A549 (cell line): ENCODE data around the gene DHRS7B. TPM values are rescaled to one million over a fixed set of nuclear protein-coding genes. Genes with fewer than 3 reads are reported as not detected.
"Not testable (repeated sequence)": the region's sequence is repeated elsewhere in the genome, so short reads cannot be mapped to it uniquely, and the experiment has no call there.

Experiments
- ATAC-seq, 2 experiments: fragments of 200-7000 bp in 1 of 2; fragments of >200 bp in 1 of 2; cut with Nextera tagmentation in 1 of 2; cut with Tn5 transposase in 1 of 2; 3 replicates each; pipeline versions ENCODE4 v1.8.0 to v1.9.1; 2018 to 2020; ENCODE audit warnings: mild to moderate bottlenecking in 1 of 2, moderate library complexity in 1 of 2
- CTCF ChIA-PET: fragments of 300-600 bp; sonication (Branson Sonifier 250); formaldehyde crosslinking; extraction: SDS; loops from one replicate; lab custom pipeline; 2021; ENCODE audit warnings: antibody characterized with exemption, inconsistent platforms; lab: Yijun Ruan, JAX
- POLR2A ChIA-PET: fragments of 350-600 bp; formaldehyde crosslinking; extraction: SDS; loops from one replicate; lab custom pipeline; 2021; ENCODE audit warnings: antibody characterized with exemption, inconsistent platforms; lab: Yijun Ruan, JAX
- DNase-seq, 2 experiments: peaks; one replicate each; pipeline versions ENCODE4 v3.0.0 to v3.0.0-alpha.2; 2011 to 2016; ENCODE audit warnings: low read depth in 1 of 2, low spot score in 1 of 2
- FAIRE-seq: peaks from 2 replicates; lab custom pipeline; 2011; peaks lifted over from hg19 to GRCh38; lab: Jason Lieb, UNC
- H3K27ac ChIP-seq, 2 experiments: fragments of >200 bp; sonication (Bioruptor Twin); formaldehyde crosslinking; 3 replicates each; pipeline ENCODE4 v1.5.1; 2016 to 2017
- H3K4me1 ChIP-seq: fragments of >200 bp; sonication (Bioruptor Twin); formaldehyde crosslinking; 3 replicates; pipeline ENCODE4 v1.6.1; 2016
- H3K4me2 ChIP-seq: fragments of >200 bp; sonication (Bioruptor Twin); formaldehyde crosslinking; 3 replicates; pipeline ENCODE4 v1.6.1; 2016
- H3K4me3 ChIP-seq: fragments of >200 bp; sonication (Bioruptor Twin); formaldehyde crosslinking; 3 replicates; pipeline ENCODE4 v1.5.1; 2016
- H3K9me3 ChIP-seq: fragments of >200 bp; sonication (Bioruptor Twin); formaldehyde crosslinking; 3 replicates; pipeline ENCODE4 v1.6.1; 2016
- CEBPB ChIP-seq, 2 experiments: fragments of >200 bp in 1 of 2; sonication (Bioruptor Twin) in 1 of 2; formaldehyde crosslinking in 1 of 2; IDR thresholded peaks; 2 replicates each; pipeline ENCODE4 v1.6.1; 2012 to 2016
- FOSB ChIP-seq: fragments of 250-450 bp; sonication (Bioruptor Pico); IDR thresholded peaks from 2 replicates; pipeline ENCODE4 v1.5.0; 2020; ENCODE audit warnings: mild to moderate bottlenecking, moderate library complexity
- HDAC2 ChIP-seq: fragments of 200-600 bp; sonication (generic); IDR thresholded peaks from 2 replicates; pipeline ENCODE4 v1.6.1; 2016
- HEYL ChIP-seq: fragments of 250-450 bp; sonication (Bioruptor Pico); IDR thresholded peaks from 2 replicates; pipeline ENCODE4 v1.8.0; 2021; ENCODE audit warnings: mild to moderate bottlenecking, moderate library complexity
- HOXB13 ChIP-seq: fragments of 250-450 bp; sonication (Bioruptor Pico); IDR thresholded peaks from 2 replicates; pipeline ENCODE4 v1.5.0; 2020; ENCODE audit warnings: low read depth, mild to moderate bottlenecking, moderate library complexity
- KDM1A ChIP-seq: fragments of 200-600 bp; sonication (generic); IDR thresholded peaks from 2 replicates; pipeline ENCODE4 v1.6.1; 2016; ENCODE audit warnings: low read depth, mild to moderate bottlenecking
- KDM5A ChIP-seq: fragments of 200-600 bp; sonication (generic); IDR thresholded peaks from 2 replicates; pipeline ENCODE4 v1.6.1; 2016; ENCODE audit warnings: antibody characterized with exemption, mild to moderate bottlenecking
- MAZ ChIP-seq: fragments of 150-350 bp; IDR thresholded peaks from 2 replicates; pipeline ENCODE4 v1.6.1; 2014; ENCODE audit warnings: antibody characterized with exemption, low read depth, low read length, borderline replicate concordance
- NFE2L2 ChIP-seq: fragments of 150-350 bp; conservative IDR thresholded peaks from 2 replicates; pipeline ENCODE4 v1.6.1; 2014; ENCODE audit warnings: low read length
- NPAS2 ChIP-seq: fragments of 250-450 bp; sonication (Bioruptor Pico); IDR thresholded peaks from 2 replicates; pipeline ENCODE4 v1.8.0; 2022; ENCODE audit warnings: mild to moderate bottlenecking, moderate library complexity, borderline replicate concordance
- POLR2AphosphoS2 ChIP-seq: conservative IDR thresholded peaks from 2 replicates; pipeline ENCODE4 v1.6.1; 2012; ENCODE audit warnings: low read length, improper control_type of control experiment, inconsistent platforms
- SREBF2 ChIP-seq: fragments of 450-650 bp; IDR thresholded peaks from 2 replicates; pipeline ENCODE4 v1.6.1; 2014; ENCODE audit warnings: mild to moderate bottlenecking, moderate library complexity
- TFCP2L1 ChIP-seq: fragments of 250-450 bp; sonication (Bioruptor Pico); IDR thresholded peaks from 2 replicates; pipeline ENCODE4 v1.5.0; 2021; ENCODE audit warnings: mild to moderate bottlenecking
- ZC3H11A ChIP-seq: fragments of 450-650 bp; IDR thresholded peaks from 2 replicates; pipeline ENCODE4 v1.6.1; 2014; ENCODE audit warnings: antibody characterized with exemption, mild to moderate bottlenecking
- ZFP36 ChIP-seq: fragments of 450-650 bp; IDR thresholded peaks from 2 replicates; pipeline ENCODE4 v1.6.1; 2014; ENCODE audit warnings: borderline replicate concordance; ENCODE audit not compliant: partially characterized antibody
- ZNF302 ChIP-seq: fragments of 250-450 bp; sonication (Bioruptor Pico); IDR thresholded peaks from 2 replicates; pipeline ENCODE4 v1.9.0; 2021; ENCODE audit warnings: inconsistent platforms, mild to moderate bottlenecking, moderate library complexity
- WGBS: methylation state at CpG from one replicate; pipeline ENCODE4 v1.1.6; 2017; ENCODE audit errors: missing lambda C conversion rate; 5-methylcytosine and 5-hydroxymethylcytosine counted together
- polyA plus RNA-seq, 4 experiments: library from polyadenylated mRNA; depleted of rRNA in 3 of 4; stranded (reverse); fragments of >200 nt; fragmentation: RNase III in 1 of 4; extraction: RNeasy Plus Mini Kit Qiagen cat#74134 plus additional on column Dnase treatment in 1 of 4; gene quantifications; 2 replicates in 3 of 4; 3 replicates in 1 of 4; pipeline ENCODE4 v1.2.3, GENCODE V29; 2011 to 2017
- TF ChIP-seq, protein P1 (sequence below): fragments of >200 bp; sonication (Bioruptor Twin); formaldehyde crosslinking; IDR thresholded peaks from 3 replicates; pipeline ENCODE4 v1.6.1; 2016
- TF ChIP-seq, protein P2 (sequence below): IDR thresholded peaks from 2 replicates; pipeline ENCODE4 v1.6.1; 2012; ENCODE audit warnings: low read depth, borderline replicate concordance
- TF ChIP-seq, protein P3 (sequence below): IDR thresholded peaks from 2 replicates; pipeline ENCODE4 v1.6.1; 2012
- TF ChIP-seq, protein P4 (sequence below): fragments of 250-450 bp; sonication (Bioruptor Pico); IDR thresholded peaks from 2 replicates; pipeline ENCODE4 v1.5.0; 2021; ENCODE audit warnings: mild to moderate bottlenecking, moderate library complexity, borderline replicate concordance
- TF ChIP-seq, protein P5 (sequence below): fragments of 450-650 bp; IDR thresholded peaks from 2 replicates; pipeline ENCODE4 v1.6.1; 2014; ENCODE audit warnings: antibody characterized with exemption

The DHRS7B gene
- polyA plus RNA-seq, 2 of the 4 experiments (the other 2 are of a cell fraction), result 23.6 to 25.4 TPM

DNA sequence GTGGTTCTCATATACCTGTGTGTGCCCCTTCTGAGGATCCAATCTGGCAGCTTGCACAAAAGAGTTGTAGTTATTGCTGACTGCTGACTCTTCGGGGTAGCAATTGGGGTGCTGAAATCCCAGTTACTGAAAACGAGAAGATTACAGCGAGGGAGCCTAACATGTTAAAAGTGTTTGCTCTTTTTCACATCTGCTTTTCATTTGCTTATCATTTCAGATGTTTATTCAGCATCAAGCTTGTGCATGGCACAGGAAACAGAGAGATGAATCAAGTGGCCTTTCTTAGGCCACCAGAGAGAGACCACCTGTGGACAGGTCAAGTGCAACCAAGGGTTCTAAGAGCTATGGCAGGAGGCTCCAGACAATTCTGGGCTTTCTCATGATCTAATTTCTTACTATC is 16.9 kb downstream of the DHRS7B start (continued):
- TF ChIP-seq, protein P1, sequence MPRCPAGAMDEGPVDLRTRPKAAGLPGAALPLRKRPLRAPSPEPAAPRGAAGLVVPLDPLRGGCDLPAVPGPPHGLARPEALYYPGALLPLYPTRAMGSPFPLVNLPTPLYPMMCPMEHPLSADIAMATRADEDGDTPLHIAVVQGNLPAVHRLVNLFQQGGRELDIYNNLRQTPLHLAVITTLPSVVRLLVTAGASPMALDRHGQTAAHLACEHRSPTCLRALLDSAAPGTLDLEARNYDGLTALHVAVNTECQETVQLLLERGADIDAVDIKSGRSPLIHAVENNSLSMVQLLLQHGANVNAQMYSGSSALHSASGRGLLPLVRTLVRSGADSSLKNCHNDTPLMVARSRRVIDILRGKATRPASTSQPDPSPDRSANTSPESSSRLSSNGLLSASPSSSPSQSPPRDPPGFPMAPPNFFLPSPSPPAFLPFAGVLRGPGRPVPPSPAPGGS, result no peak
- TF ChIP-seq ZNF302 (CRISPR knock-in tag), result no peak
- TF ChIP-seq, protein P2, sequence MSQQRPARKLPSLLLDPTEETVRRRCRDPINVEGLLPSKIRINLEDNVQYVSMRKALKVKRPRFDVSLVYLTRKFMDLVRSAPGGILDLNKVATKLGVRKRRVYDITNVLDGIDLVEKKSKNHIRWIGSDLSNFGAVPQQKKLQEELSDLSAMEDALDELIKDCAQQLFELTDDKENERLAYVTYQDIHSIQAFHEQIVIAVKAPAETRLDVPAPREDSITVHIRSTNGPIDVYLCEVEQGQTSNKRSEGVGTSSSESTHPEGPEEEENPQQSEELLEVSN, result no peak

DNA sequence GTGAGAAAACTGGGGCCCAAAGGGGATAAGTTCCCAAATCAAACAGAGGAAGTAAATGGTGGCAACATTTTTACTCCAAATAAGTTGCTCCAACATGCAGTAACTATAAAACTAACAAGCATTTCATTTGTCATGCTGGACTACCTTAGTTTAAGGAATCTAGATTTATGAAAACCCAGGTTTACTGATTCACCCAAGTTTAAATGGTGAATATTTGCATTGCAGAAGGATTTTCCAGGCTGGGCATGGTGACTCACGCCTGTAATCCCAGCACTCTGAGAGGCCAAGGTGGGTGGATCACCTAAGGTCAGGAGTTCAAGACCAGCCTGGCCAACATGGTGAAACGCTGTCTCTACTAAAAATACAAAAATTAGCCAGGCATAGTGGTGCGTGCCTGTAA is 17.5 kb downstream of the DHRS7B start:
- 81% methylated on average over 3 of the region's 3 CpGs for WGBS
- ATAC-seq, result not testable (repeated sequence)
- CTCF ChIA-PET, result interaction anchor here (3.5 kb wide), 1 partner anchor 15 kb away, joined by 11 read pairs; no protein-coding TSS in a partner anchor

GRCh38 chr17:21146362-21147015 is 19.7 kb downstream of the DHRS7B start:
- Histone ChIP-seq H3K9me3 (peaks cover 11% of the 10 kb centered on the region; the same call in 1 of the 3 replicates), H3K27ac (no peak overlapping the region), H3K4me1 (0 out of 3 replicates have a peak, but pooled peaks cover 7% of the 10 kb centered on the region), H3K4me2 (no peak overlapping the region), H3K4me3 (no peak overlapping the region)
- ChIA-PET CTCF (no interaction called here), POLR2A (no interaction called here)
- FAIRE-seq, result peak; percentile 43
- TF ChIP-seq, protein P1, result no peak
- no peak for TF ChIP-seq NFE2L2
- TF ChIP-seq POLR2AphosphoS2, result no peak
- no peak for TF ChIP-seq FOSB (CRISPR knock-in tag)
- TF ChIP-seq, protein P3, sequence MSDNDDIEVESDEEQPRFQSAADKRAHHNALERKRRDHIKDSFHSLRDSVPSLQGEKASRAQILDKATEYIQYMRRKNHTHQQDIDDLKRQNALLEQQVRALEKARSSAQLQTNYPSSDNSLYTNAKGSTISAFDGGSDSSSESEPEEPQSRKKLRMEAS, result no peak
- no peak for TF ChIP-seq KDM5A
- TF ChIP-seq TFCP2L1 (CRISPR knock-in tag), result no peak
- no peak for TF ChIP-seq NPAS2
- TF ChIP-seq CEBPB (IDR thresholded peaks at IDR 0.05), result no peak
- no peak for TF ChIP-seq KDM1A
- TF ChIP-seq SREBF2, result no peak
- no peak for TF ChIP-seq HOXB13 (CRISPR knock-in tag)
- TF ChIP-seq, protein P2, result no peak
- TF ChIP-seq, protein P4, sequence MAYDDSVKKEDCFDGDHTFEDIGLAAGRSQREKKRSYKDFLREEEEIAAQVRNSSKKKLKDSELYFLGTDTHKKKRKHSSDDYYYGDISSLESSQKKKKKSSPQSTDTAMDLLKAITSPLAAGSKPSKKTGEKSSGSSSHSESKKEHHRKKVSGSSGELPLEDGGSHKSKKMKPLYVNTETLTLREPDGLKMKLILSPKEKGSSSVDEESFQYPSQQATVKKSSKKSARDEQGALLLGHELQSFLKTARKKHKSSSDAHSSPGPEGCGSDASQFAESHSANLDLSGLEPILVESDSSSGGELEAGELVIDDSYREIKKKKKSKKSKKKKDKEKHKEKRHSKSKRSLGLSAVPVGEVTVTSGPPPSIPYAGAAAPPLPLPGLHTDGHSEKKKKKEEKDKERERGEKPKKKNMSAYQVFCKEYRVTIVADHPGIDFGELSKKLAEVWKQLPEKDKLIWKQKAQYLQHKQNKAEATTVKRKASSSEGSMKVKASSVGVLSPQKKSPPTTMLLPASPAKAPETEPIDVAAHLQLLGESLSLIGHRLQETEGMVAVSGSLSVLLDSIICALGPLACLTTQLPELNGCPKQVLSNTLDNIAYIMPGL (CRISPR knock-in tag), result no peak
- TF ChIP-seq MAZ, result no peak
- TF ChIP-seq ZC3H11A, result no peak
- no peak for TF ChIP-seq ZFP36
- no peak for TF ChIP-seq HDAC2
- no peak for TF ChIP-seq HEYL (CRISPR knock-in tag)
- TF ChIP-seq, protein P5, sequence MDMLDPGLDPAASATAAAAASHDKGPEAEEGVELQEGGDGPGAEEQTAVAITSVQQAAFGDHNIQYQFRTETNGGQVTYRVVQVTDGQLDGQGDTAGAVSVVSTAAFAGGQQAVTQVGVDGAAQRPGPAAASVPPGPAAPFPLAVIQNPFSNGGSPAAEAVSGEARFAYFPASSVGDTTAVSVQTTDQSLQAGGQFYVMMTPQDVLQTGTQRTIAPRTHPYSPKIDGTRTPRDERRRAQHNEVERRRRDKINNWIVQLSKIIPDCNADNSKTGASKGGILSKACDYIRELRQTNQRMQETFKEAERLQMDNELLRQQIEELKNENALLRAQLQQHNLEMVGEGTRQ, result no peak
- no peak for DNase-seq
- no peak for ATAC-seq
- 93% methylated on average over 3 of the region's 3 CpGs for WGBS

More for the DNA sequence above, 17.5 kb downstream of the DHRS7B start:
- H3K9me3 ChIP-seq, H3K27ac ChIP-seq, H3K4me2 ChIP-seq, POLR2A ChIA-PET, DNase-seq, FAIRE-seq, H3K4me1 ChIP-seq, H3K4me3 ChIP-seq: not testable (repeated sequence)
